IPS-15b (cell line): ENCODE measurements around the gene KRT36.

ENCODE experiments used
- H3K27me3 ChIP-seq: one replicate; pipeline ENCODE4 v1.6.1; 2013; ENCODE audit warnings: low read length; ENCODE audit not compliant: control insufficient read depth, insufficient read depth
- H3K36me3 ChIP-seq: one replicate; pipeline ENCODE4 v1.6.1; 2013; ENCODE audit warnings: low read length; ENCODE audit not compliant: control insufficient read depth, insufficient read depth
- H3K4me1 ChIP-seq: one replicate; pipeline ENCODE4 v1.6.1; 2013; ENCODE audit warnings: mild to moderate bottlenecking, low read length; ENCODE audit not compliant: control insufficient read depth, insufficient read depth
- H3K4me3 ChIP-seq: one replicate; pipeline ENCODE4 v1.5.1; 2013; ENCODE audit warnings: low read depth, low read length
- H3K9ac ChIP-seq: one replicate; pipeline ENCODE4 v1.6.1; 2013; ENCODE audit warnings: low read depth, mild to moderate bottlenecking, low read length
- H3K9me3 ChIP-seq: one replicate; pipeline ENCODE4 v1.6.1; 2013; ENCODE audit warnings: mild to moderate bottlenecking, low read length; ENCODE audit not compliant: control insufficient read depth, insufficient read depth

The KRT36 gene

GRCh38 chr17:41519501-41520224, 30.0 kb upstream of the KRT36 start:
- no peaks in the 10 kb centered on the region for H3K9me3 ChIP-seq
- no peak overlapping the region for H3K9ac ChIP-seq
- H3K4me3 ChIP-seq = no peak overlapping the region
- peaks cover 14% of the 10 kb centered on the region for H3K36me3 ChIP-seq
- H3K27me3 ChIP-seq = no peaks in the 10 kb centered on the region
- peaks cover 7% of the 10 kb centered on the region for H3K4me1 ChIP-seq

GRCh38 chr17:41518789-41519449, 29.2 kb upstream of the KRT36 start, which contains the start of gene KRT15:
KRT15 (minus strand) TSS chr17:41518890; CDS start chr17:41518827, 63 bp downstream.
- H3K9ac ChIP-seq = no peak within 1 kb of the TSS
- no peaks in the 10 kb centered on the region for H3K27me3 ChIP-seq
- H3K9me3 ChIP-seq = no peaks in the 10 kb centered on the region
- H3K4me1 ChIP-seq = peaks cover 7% of the 10 kb centered on the region
- peaks cover 6% of the 10 kb centered on the region for H3K36me3 ChIP-seq
- no peak within 1 kb of the TSS for H3K4me3 ChIP-seq

GRCh38 chr17:41518031-41518430, 28.3 kb upstream of the KRT36 start:
- no peak overlapping the region for H3K4me3 ChIP-seq
- H3K36me3 ChIP-seq = no peaks in the 10 kb centered on the region
- no peak overlapping the region for H3K9ac ChIP-seq
- peaks cover 7% of the 10 kb centered on the region for H3K4me1 ChIP-seq
- H3K27me3 ChIP-seq = no peaks in the 10 kb centered on the region
- no peaks in the 10 kb centered on the region for H3K9me3 ChIP-seq

- peaks cover 3% of the 10 kb centered on the region for H3K4me1 ChIP-seq
- H3K27me3 ChIP-seq = no peaks in the 10 kb centered on the region
- H3K9ac ChIP-seq = no peak overlapping the region
- no peak overlapping the region for H3K4me3 ChIP-seq
- no peaks in the 10 kb centered on the region for H3K36me3 ChIP-seq
- no peaks in the 10 kb centered on the region for H3K9me3 ChIP-seq
Observed at GRCh38 chr17:41516830-41517283, 27.1 kb upstream of the KRT36 start.

- Histone ChIP-seq H3K4me1 (no peaks in the 10 kb centered on the region), H3K4me3 (no peak overlapping the region), H3K9ac (no peak overlapping the region), H3K36me3 (no peaks in the 10 kb centered on the region), H3K9me3 (no peaks in the 10 kb centered on the region), H3K27me3 (no peaks in the 10 kb centered on the region)
Observed at GRCh38 chr17:41516147-41516829, 26.6 kb upstream of the KRT36 start.

GRCh38 chr17:41513168-41513547, 23.4 kb upstream of the KRT36 start:
- no peak overlapping the region for H3K4me3 ChIP-seq
- no peaks in the 10 kb centered on the region for H3K27me3 ChIP-seq
- H3K4me1 ChIP-seq = no peaks in the 10 kb centered on the region
- no peaks in the 10 kb centered on the region for H3K9me3 ChIP-seq
- H3K9ac ChIP-seq = no peak overlapping the region
- no peaks in the 10 kb centered on the region for H3K36me3 ChIP-seq

GRCh38 chr17:41512546-41513167, 22.9 kb upstream of the KRT36 start:
- Histone ChIP-seq H3K4me3 (no peak overlapping the region), H3K36me3 (no peaks in the 10 kb centered on the region), H3K27me3 (no peaks in the 10 kb centered on the region), H3K4me1 (no peaks in the 10 kb centered on the region), H3K9me3 (no peaks in the 10 kb centered on the region), H3K9ac (no peak overlapping the region)

- no peaks in the 10 kb centered on the region for H3K4me1 ChIP-seq
- no peaks in the 10 kb centered on the region for H3K9me3 ChIP-seq
- H3K4me3 ChIP-seq = no peak overlapping the region
- H3K27me3 ChIP-seq = no peaks in the 10 kb centered on the region
- no peaks in the 10 kb centered on the region for H3K36me3 ChIP-seq
- no peak overlapping the region for H3K9ac ChIP-seq
Observed at GRCh38 chr17:41511716-41512115, 22.0 kb upstream of the KRT36 start.

GRCh38 chr17:41511116-41511515, 21.4 kb upstream of the KRT36 start:
- Histone ChIP-seq H3K4me3 (no peak overlapping the region), H3K9ac (no peak overlapping the region), H3K4me1 (no peaks in the 10 kb centered on the region), H3K9me3 (no peaks in the 10 kb centered on the region), H3K36me3 (no peaks in the 10 kb centered on the region), H3K27me3 (no peaks in the 10 kb centered on the region)

- Histone ChIP-seq H3K9me3 (no peaks in the 10 kb centered on the region), H3K4me1 (no peaks in the 10 kb centered on the region), H3K4me3 (no peak overlapping the region), H3K27me3 (no peaks in the 10 kb centered on the region), H3K9ac (no peak overlapping the region), H3K36me3 (no peaks in the 10 kb centered on the region)
Observed at GRCh38 chr17:41510251-41511065, 20.7 kb upstream of the KRT36 start.

GRCh38 chr17:41507315-41507880, 17.7 kb upstream of the KRT36 start:
- H3K36me3 ChIP-seq = no peaks in the 10 kb centered on the region
- no peaks in the 10 kb centered on the region for H3K4me1 ChIP-seq
- H3K4me3 ChIP-seq = no peak overlapping the region
- H3K9me3 ChIP-seq = no peaks in the 10 kb centered on the region
- no peaks in the 10 kb centered on the region for H3K27me3 ChIP-seq
- no peak overlapping the region for H3K9ac ChIP-seq
